Fibroblast of pulmonary artery (primary cell): ENCODE results near the gene PADI6.
A peak's percentile ranks its signal among the peaks of the same experiment; 100 is the strongest.

Source experiments
- DNase-seq: peaks from one replicate; pipeline ENCODE4 v3.0.0-alpha.2; 2010; ENCODE audit warnings: low read depth
- H3K4me3 ChIP-seq: replicated peaks from 2 replicates; pipeline ENCODE4 v1.5.1; 2011; ENCODE audit warnings: low read depth, mild to moderate bottlenecking, control low read depth, low read length, moderate library complexity
- CTCF ChIP-seq: IDR thresholded peaks from 2 replicates; pipeline ENCODE4 v1.5.1; 2011; ENCODE audit warnings: mild to moderate bottlenecking, control low read depth, low read length, inconsistent platforms; ENCODE audit errors: missing control alignments

PADI6 gene

GRCh38 chr1:17434016-17434415 lies 62.0 kb downstream of the PADI6 start:
- DNase-seq = no peak
- TF ChIP-seq CTCF = no peak
- no peak overlapping the region for H3K4me3 ChIP-seq

GRCh38 chr1:17434601-17435000 lies 62.6 kb downstream of the PADI6 start:
- no peak for DNase-seq
- H3K4me3 ChIP-seq = no peak overlapping the region
- TF ChIP-seq CTCF = no peak

GRCh38 chr1:17436380-17437174 lies 64.6 kb downstream of the PADI6 start:
- peak; percentile 55 for DNase-seq
- peak overlapping the region; percentile 87 for H3K4me3 ChIP-seq
- TF ChIP-seq CTCF = no peak

GRCh38 chr1:17437260-17437579 lies 65.2 kb downstream of the PADI6 start:
- DNase-seq = no peak
- peak overlapping the region; percentile 87 for H3K4me3 ChIP-seq
- TF ChIP-seq CTCF = no peak

- no peak for TF ChIP-seq CTCF
- H3K4me3 ChIP-seq = peak overlapping the region; percentile 87
- peak; percentile 44 for DNase-seq
Measured at GRCh38 chr1:17437580-17438317, 65.8 kb downstream of the PADI6 start.

- TF ChIP-seq CTCF = no peak
- peak overlapping the region; percentile 87 for H3K4me3 ChIP-seq
- peak; percentile 52 for DNase-seq
Measured at GRCh38 chr1:17438318-17439249, 66.6 kb downstream of the PADI6 start.
